Measurements from ENCODE around the gene OR4D9. TPM values are rescaled to one million over a fixed set of nuclear protein-coding genes. Genes with fewer than 3 reads are reported as not detected.

Gene OR4D9
- total RNA-seq, 4 donors from 2014 or later = not detected

DNA sequence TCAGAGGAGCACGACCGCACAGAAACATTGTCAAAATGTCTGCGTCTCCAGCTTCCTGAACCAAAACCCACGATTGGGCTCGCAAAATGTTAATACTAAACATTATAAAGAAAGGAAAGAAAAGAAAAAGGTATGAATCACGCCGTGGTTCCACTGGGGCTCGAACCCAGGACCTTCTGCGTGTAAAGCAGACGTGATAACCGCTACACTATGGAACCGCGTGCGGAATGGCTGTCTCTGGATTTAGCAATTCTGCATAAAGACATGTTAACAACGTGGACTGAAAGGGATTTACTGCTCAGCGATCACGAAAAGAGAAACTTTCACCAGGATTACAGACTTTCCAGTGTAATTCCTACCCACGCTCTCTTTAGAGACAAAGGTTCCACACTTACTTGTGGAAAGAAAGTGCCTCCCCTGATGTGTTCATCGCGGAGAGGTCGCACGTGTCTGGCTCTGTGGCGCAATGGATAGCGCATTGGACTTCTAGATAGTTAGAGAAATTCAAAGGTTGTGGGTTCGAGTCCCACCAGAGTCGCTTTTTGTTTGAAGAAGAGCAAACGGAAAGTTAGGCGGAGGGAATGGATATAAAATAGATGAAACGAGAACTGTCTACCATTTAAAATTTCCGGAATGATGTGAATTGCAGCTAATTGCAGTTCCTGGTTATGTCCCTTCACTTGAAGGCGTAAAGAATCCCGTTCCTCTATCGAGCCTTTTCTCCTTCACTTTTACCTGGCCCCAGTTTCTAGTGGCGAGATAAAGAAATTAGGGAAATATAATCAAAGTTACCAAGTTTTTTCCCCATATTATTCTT lies 39.7 kb downstream of the OR4D9 start:
- H3K9me3 ChIP-seq = no peaks in the 10 kb centered on the region
- no peaks in the 10 kb centered on the region for H3K4me1 ChIP-seq
- H3K27ac ChIP-seq = peak overlapping the region; percentile 16 to 86 (median 78)
- H3K4me3 ChIP-seq = peak overlapping the region; percentile 39 to 67 (median 57)
- DNase-seq = peak; percentile 61 to 84 (median 68)
- TF ChIP-seq POLR2A (IDR thresholded peaks at IDR 0.05) = no peak
- TF ChIP-seq, protein P1, sequence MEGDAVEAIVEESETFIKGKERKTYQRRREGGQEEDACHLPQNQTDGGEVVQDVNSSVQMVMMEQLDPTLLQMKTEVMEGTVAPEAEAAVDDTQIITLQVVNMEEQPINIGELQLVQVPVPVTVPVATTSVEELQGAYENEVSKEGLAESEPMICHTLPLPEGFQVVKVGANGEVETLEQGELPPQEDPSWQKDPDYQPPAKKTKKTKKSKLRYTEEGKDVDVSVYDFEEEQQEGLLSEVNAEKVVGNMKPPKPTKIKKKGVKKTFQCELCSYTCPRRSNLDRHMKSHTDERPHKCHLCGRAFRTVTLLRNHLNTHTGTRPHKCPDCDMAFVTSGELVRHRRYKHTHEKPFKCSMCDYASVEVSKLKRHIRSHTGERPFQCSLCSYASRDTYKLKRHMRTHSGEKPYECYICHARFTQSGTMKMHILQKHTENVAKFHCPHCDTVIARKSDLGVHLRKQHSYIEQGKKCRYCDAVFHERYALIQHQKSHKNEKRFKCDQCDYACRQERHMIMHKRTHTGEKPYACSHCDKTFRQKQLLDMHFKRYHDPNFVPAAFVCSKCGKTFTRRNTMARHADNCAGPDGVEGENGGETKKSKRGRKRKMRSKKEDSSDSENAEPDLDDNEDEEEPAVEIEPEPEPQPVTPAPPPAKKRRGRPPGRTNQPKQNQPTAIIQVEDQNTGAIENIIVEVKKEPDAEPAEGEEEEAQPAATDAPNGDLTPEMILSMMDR (IDR thresholded peaks at IDR 0.05) = no peak
- H3K27me3 ChIP-seq = no peaks in the 10 kb centered on the region
- H3K36me3 ChIP-seq = no peaks in the 10 kb centered on the region

DNA sequence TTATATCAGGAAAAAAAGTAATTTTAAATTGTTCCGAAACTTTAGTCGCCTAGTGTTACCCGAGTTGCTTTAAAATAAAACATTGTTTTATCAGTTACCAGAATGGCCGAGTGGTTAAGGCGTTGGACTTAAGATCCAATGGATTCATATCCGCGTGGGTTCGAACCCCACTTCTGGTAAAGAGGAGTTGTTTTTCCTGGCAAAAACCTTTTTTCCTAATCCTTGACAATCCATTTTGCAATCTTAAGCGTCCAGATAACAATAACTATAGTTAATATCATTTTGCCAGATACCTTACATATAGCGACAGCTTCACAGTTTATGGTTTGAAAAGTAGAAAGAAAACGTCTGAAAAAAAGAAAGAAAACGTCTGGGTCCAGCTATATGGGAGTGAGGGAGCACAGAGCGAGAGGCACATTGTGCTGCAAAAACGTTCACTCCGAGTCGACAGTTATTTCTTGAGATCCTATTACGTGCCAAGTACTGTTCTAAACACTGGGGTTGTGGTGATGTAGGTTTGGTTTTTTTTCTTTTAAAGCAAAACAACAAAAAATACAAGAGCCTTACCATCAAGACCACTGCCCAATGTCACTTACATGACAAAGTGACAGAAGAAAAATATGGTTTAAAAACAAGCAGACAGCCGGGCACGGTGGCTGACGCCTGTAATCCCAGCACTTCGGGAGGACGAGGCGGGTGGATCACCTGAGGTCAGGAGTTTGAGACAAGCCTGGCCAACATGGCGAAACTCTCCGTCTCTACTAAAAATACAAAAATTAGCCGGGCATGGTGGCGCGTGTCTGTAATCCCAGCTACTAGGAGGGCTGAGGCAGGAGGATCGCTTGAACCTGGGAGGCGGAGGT lies 40.6 kb downstream of the OR4D9 start:
- no peaks in the 10 kb centered on the region for H3K36me3 ChIP-seq
- DNase-seq = no peak
- H3K9me3 ChIP-seq = no peaks in the 10 kb centered on the region
- peak overlapping the region; percentile 1 to 67 (median 50) for H3K4me3 ChIP-seq
- no peaks in the 10 kb centered on the region for H3K4me1 ChIP-seq
- H3K27me3 ChIP-seq = no peaks in the 10 kb centered on the region
- TF ChIP-seq, protein P1 (IDR thresholded peaks at IDR 0.05) = no peak
- H3K27ac ChIP-seq = peak overlapping the region in 2 of 4 donors; percentile 16 to 86

DNA sequence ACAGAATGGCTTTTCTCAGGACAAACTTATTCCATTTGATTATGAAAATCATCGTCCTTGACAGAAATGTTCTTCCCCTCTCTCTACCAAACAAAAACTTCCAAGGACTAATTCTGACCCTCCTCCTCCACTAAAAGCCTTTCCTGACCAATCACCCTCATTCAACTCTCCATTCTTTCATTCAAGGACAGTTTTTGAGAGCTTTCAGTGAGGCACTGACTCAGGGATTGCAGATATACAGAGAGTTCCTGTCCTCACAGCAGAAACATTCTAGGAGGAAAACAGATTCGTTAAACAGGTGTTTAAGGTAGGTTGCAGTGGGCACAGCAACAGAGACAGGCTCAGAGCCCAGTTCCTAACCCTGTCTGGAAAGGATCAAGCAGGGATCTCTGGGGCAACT lies 41.5 kb downstream of the OR4D9 start:
- DNase-seq = no peak
- TF ChIP-seq POLR2A (IDR thresholded peaks at IDR 0.05) = no peak
- TF ChIP-seq, protein P1 (IDR thresholded peaks at IDR 0.05) = no peak
- no peaks in the 10 kb centered on the region for H3K4me1 ChIP-seq
- H3K27me3 ChIP-seq = no peaks in the 10 kb centered on the region
- no peak overlapping the region for H3K4me3 ChIP-seq
- H3K36me3 ChIP-seq = no peaks in the 10 kb centered on the region
- H3K27ac ChIP-seq = no peak overlapping the region
- H3K9me3 ChIP-seq = no peaks in the 10 kb centered on the region

DNA sequence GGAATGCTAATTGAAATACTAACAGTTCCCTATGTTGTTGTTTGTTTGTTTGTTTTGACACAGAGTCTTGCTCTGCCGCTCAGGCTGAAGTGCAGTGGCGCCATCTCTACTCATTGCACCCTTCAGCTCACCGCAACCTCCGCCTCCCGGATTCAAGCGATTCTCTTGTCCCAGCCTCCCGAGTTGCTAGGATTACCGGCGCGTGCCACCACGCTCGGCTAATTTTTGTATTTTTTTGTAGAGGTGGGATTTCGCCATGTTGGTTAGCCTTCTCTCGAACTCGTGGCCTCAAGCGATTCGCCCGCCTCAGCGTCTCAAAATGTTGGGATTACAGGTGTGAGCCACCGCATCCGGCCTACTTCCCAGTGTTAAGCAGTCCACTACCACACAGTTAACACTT lies 42.0 kb downstream of the OR4D9 start:
- DNase-seq = no peak
- Histone ChIP-seq H3K4me3 (no peak overlapping the region), H3K27me3 (no peaks in the 10 kb centered on the region), H3K4me1 (no peaks in the 10 kb centered on the region), H3K9me3 (no peaks in the 10 kb centered on the region), H3K36me3 (no peaks in the 10 kb centered on the region), H3K27ac (no peak overlapping the region)
- TF ChIP-seq, protein P1 (IDR thresholded peaks at IDR 0.05) = no peak
- TF ChIP-seq POLR2A (IDR thresholded peaks at IDR 0.05) = no peak

DNA sequence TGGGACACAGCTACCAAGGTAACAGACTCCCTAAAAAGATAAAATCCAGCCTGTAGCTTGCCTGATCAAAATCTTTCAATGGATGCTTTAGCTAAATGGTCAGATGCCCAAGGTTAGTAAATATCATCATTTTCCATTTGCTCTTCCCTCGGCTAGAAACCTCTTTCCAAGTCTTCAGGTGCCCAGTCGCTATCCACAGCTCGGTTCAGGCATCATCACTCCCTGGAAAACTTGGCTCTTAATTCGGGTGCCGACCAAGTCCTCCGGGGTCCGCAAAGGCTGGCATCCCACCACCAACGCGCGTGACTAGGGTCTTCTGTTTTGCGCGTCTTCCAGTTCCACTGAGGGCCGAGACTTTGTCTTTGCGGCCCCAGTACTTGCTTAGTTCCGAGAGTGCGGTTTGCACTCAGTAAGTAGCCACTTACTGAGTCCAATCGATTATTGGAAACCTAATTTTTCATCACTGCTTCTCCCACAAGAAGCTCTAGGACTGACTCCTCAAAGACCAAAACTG lies 44.3 kb downstream of the OR4D9 start:
- Histone ChIP-seq H3K9me3 (no peaks in the 10 kb centered on the region), H3K27me3 (no peaks in the 10 kb centered on the region), H3K27ac (peak overlapping the region in 2 of 4 donors; percentile 6 to 42), H3K4me1 (no peaks in the 10 kb centered on the region), H3K36me3 (no peaks in the 10 kb centered on the region), H3K4me3 (peak overlapping the region; percentile 4 to 25 (median 10))
- no peak for DNase-seq
- TF ChIP-seq, protein P1 (IDR thresholded peaks at IDR 0.05) = no peak
- no peak for TF ChIP-seq POLR2A (IDR thresholded peaks at IDR 0.05)
